ENCODE results near the gene TECTB. TPM values are rescaled to one million over a fixed set of nuclear protein-coding genes. Genes with fewer than 3 reads are reported as not detected.

The TECTB gene
- total RNA-seq, 1 experiment from 2014 or later: 0.27 TPM

DNA sequence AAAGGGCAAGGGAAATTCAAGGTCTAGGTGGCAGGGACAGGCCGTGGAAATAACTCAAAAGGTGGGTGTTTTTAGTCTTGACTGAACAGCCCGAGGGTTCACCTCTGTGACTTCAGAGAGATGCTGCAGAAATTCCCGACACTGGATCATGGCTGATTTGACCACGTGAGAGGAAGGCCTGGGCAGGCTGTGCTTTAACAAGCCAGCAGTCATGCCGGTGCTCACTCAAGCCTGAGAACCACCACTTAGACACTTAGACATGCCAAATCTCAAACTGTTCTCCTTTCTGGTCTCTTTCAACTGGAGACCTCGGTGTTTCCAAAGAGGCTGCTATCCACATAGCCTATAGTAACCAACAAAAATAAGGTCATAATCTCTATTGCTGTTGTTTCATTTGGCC, 15.4 kb downstream of the TECTB start:
- no peaks in the 10 kb centered on the region for H3K9me3 Mint-ChIP-seq (ENCODE audit: unreplicated experiment)
- ChIA-PET CTCF (interaction anchor here (1.1 kb wide), 1 partner anchor 9 kb away, joined by 3 read pairs; no protein-coding TSS in a partner anchor), POLR2A (no interaction called here)
- H3K36me3 Mint-ChIP-seq (ENCODE audit: insufficient read depth, unreplicated experiment): no peaks in the 10 kb centered on the region
- Histone ChIP-seq H3K9me3 (no peaks in the 10 kb centered on the region), H3K27me3 (replicated peaks; ENCODE audit: control insufficient read depth, insufficient read depth, low read length) (no peaks in the 10 kb centered on the region), H3K4me1 (peaks cover 16% of the 10 kb centered on the region; the same call in 1 of the 2 replicates), H3K36me3 (ENCODE audit: control insufficient read depth, insufficient read depth, low read length) (no peaks in the 10 kb centered on the region), H3K4me3 (ENCODE audit: low read depth, low read length) (no peak overlapping the region)
- no peak overlapping the region for H3K4me3 Mint-ChIP-seq (ENCODE audit: unreplicated experiment)
- TF ChIP-seq, protein P1, sequence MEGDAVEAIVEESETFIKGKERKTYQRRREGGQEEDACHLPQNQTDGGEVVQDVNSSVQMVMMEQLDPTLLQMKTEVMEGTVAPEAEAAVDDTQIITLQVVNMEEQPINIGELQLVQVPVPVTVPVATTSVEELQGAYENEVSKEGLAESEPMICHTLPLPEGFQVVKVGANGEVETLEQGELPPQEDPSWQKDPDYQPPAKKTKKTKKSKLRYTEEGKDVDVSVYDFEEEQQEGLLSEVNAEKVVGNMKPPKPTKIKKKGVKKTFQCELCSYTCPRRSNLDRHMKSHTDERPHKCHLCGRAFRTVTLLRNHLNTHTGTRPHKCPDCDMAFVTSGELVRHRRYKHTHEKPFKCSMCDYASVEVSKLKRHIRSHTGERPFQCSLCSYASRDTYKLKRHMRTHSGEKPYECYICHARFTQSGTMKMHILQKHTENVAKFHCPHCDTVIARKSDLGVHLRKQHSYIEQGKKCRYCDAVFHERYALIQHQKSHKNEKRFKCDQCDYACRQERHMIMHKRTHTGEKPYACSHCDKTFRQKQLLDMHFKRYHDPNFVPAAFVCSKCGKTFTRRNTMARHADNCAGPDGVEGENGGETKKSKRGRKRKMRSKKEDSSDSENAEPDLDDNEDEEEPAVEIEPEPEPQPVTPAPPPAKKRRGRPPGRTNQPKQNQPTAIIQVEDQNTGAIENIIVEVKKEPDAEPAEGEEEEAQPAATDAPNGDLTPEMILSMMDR (IDR thresholded peaks at IDR 0.05; ENCODE audit: insufficient read depth in 1 of 2, low read depth in 1 of 2, low read length in 1 of 2, severe bottlenecking in 1 of 2, unreplicated experiment in 1 of 2): no peak
- no peak for DNase-seq
- no peaks in the 10 kb centered on the region for H3K27me3 Mint-ChIP-seq (ENCODE audit: insufficient read depth, unreplicated experiment)
- no TSS peak for BruUV-seq (replicated peaks)
- intact Hi-C loops (cut with micrococcal nuclease; ENCODE audit: unreplicated experiment): no loop called here
- H3K27ac Mint-ChIP-seq (ENCODE audit: unreplicated experiment): no peak overlapping the region
- peaks cover 20% of the 10 kb centered on the region for H3K4me1 Mint-ChIP-seq (ENCODE audit: low read depth, unreplicated experiment)

GRCh38 chr10:112299456-112299855, 16.3 kb downstream of the TECTB start:
- CTCF ChIA-PET: no interaction called here
- Mint-ChIP-seq H3K27me3 (ENCODE audit: insufficient read depth, unreplicated experiment) (no peaks in the 10 kb centered on the region), H3K36me3 (ENCODE audit: insufficient read depth, unreplicated experiment) (no peaks in the 10 kb centered on the region), H3K4me3 (ENCODE audit: unreplicated experiment) (no peak overlapping the region), H3K9me3 (ENCODE audit: unreplicated experiment) (no peaks in the 10 kb centered on the region), H3K4me1 (ENCODE audit: low read depth, unreplicated experiment) (peaks cover 18% of the 10 kb centered on the region), H3K27ac (ENCODE audit: unreplicated experiment) (no peak overlapping the region)
- Histone ChIP-seq H3K27me3 (replicated peaks; ENCODE audit: control insufficient read depth, insufficient read depth, low read length) (no peaks in the 10 kb centered on the region), H3K4me3 (ENCODE audit: low read depth, low read length) (no peak overlapping the region), H3K9me3 (no peaks in the 10 kb centered on the region), H3K4me1 (peaks cover 21% of the 10 kb centered on the region), H3K36me3 (ENCODE audit: control insufficient read depth, insufficient read depth, low read length) (no peaks in the 10 kb centered on the region)
- no TSS peak for BruUV-seq (replicated peaks)
- POLR2A ChIA-PET: no interaction called here
- TF ChIP-seq, protein P1 (IDR thresholded peaks at IDR 0.05; ENCODE audit: insufficient read depth in 1 of 2, low read depth in 1 of 2, low read length in 1 of 2, severe bottlenecking in 1 of 2, unreplicated experiment in 1 of 2): no peak
- intact Hi-C loops (cut with micrococcal nuclease; ENCODE audit: unreplicated experiment): no loop called here
- DNase-seq: no peak

DNA sequence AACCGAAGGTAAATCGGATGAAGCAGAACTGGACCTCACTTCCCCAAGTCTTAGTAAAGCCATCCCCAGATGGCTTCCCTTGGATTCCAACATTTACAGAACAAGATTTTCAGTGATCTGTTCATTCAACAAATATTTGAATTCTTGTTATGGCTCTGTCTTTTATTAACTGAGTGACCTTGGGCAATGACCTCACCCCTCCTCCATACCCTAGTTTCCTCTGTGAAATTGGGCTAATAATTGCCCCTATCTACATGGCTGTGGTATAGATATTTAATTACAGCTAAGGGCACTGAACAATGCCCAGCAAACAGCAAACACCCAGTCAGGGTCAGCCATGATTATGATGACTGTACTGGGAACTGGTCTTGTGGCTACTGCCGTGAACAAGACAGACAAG, 19.1 kb downstream of the TECTB start:
- TF ChIP-seq, protein P1 (IDR thresholded peaks at IDR 0.05; ENCODE audit: insufficient read depth in 1 of 2, low read depth in 1 of 2, low read length in 1 of 2, severe bottlenecking in 1 of 2, unreplicated experiment in 1 of 2): no peak
- Mint-ChIP-seq H3K9me3 (ENCODE audit: unreplicated experiment) (no peaks in the 10 kb centered on the region), H3K27me3 (ENCODE audit: insufficient read depth, unreplicated experiment) (no peaks in the 10 kb centered on the region), H3K4me1 (ENCODE audit: low read depth, unreplicated experiment) (peaks cover 27% of the 10 kb centered on the region), H3K4me3 (ENCODE audit: unreplicated experiment) (no peak overlapping the region), H3K27ac (ENCODE audit: unreplicated experiment) (no peak overlapping the region), H3K36me3 (ENCODE audit: insufficient read depth, unreplicated experiment) (no peaks in the 10 kb centered on the region)
- ChIA-PET CTCF (no interaction called here), POLR2A (no interaction called here)
- no peaks in the 10 kb centered on the region for H3K27me3 ChIP-seq (replicated peaks; ENCODE audit: control insufficient read depth, insufficient read depth, low read length)
- intact Hi-C loops (cut with micrococcal nuclease; ENCODE audit: unreplicated experiment): no loop called here
- H3K36me3 ChIP-seq (ENCODE audit: control insufficient read depth, insufficient read depth, low read length): no peaks in the 10 kb centered on the region
- no peak for DNase-seq
- no peak overlapping the region for H3K4me3 ChIP-seq (ENCODE audit: low read depth, low read length)
- H3K9me3 ChIP-seq: no peaks in the 10 kb centered on the region
- no TSS peak for BruUV-seq (replicated peaks)
- peaks cover 17% of the 10 kb centered on the region for H3K4me1 ChIP-seq
